Measurements from ENCODE around the gene RAPGEF2. TPM values are rescaled to one million over a fixed set of nuclear protein-coding genes. Genes with fewer than 3 reads are reported as not detected.

The RAPGEF2 gene
- total and polyA plus RNA-seq, 9 of the 15 experiments (the other 6 are each of a cell fraction or from before 2014, with no cell fraction given): 3.1 to 32.6 (median 23.1) TPM

DNA sequence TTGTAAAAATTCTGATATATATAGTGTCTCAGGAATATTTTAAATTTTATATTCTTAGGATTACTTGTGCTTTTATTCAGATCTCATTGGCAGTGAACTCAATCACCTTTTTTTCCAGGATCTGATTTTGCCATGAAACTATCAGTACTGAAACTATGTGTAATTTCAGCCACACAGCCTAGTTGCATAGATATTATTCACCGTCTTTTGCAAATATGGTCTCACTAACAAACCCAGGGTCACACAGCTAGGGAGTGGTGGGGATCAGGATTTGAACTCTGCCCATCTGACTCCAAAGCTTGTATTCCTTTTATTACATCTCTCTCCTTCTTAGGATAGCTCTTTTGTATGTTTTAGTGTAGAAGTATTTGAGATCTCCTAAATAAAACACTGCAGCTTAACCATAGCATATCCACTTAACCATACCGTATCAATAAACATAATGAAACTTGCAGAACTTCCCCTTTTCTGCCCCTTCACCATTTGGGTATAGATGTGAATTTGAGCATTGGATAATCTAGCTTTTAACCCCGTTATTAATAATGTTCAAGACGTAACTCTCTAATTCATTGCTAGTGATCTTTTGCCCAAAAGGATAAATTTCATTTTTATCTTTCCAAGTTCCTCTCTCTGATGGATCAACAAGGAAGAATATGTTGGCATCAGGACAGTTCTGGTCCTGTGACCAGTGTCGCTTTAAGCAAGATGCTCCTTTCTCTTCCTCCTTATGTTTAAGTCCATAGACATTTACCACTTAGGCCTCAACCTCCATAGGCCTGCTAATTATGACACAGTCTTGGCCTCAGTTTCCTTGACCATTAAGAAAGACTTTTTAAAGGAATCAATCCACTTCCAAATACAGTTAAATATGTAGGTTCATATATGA is 74.6 kb downstream of the RAPGEF2 start (continued):
- no peak for TF ChIP-seq MEIS2 (IDR thresholded peaks at IDR 0.05; ENCODE audit: partially characterized antibody)
- TF ChIP-seq, protein P1, sequence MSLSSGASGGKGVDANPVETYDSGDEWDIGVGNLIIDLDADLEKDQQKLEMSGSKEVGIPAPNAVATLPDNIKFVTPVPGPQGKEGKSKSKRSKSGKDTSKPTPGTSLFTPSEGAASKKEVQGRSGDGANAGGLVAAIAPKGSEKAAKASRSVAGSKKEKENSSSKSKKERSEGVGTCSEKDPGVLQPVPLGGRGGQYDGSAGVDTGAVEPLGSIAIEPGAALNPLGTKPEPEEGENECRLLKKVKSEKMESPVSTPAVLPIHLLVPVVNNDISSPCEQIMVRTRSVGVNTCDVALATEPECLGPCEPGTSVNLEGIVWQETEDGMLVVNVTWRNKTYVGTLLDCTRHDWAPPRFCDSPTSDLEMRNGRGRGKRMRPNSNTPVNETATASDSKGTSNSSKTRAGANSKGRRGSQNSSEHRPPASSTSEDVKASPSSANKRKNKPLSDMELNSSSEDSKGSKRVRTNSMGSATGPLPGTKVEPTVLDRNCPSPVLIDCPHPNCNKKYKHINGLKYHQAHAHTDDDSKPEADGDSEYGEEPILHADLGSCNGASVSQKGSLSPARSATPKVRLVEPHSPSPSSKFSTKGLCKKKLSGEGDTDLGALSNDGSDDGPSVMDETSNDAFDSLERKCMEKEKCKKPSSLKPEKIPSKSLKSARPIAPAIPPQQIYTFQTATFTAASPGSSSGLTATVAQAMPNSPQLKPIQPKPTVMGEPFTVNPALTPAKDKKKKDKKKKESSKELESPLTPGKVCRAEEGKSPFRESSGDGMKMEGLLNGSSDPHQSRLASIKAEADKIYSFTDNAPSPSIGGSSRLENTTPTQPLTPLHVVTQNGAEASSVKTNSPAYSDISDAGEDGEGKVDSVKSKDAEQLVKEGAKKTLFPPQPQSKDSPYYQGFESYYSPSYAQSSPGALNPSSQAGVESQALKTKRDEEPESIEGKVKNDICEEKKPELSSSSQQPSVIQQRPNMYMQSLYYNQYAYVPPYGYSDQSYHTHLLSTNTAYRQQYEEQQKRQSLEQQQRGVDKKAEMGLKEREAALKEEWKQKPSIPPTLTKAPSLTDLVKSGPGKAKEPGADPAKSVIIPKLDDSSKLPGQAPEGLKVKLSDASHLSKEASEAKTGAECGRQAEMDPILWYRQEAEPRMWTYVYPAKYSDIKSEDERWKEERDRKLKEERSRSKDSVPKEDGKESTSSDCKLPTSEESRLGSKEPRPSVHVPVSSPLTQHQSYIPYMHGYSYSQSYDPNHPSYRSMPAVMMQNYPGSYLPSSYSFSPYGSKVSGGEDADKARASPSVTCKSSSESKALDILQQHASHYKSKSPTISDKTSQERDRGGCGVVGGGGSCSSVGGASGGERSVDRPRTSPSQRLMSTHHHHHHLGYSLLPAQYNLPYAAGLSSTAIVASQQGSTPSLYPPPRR (CRISPR knock-in tag; IDR thresholded peaks at IDR 0.05; ENCODE audit: borderline replicate concordance): no peak
- TF ChIP-seq ETV1 (tag; conservative IDR thresholded peaks at IDR 0.05; ENCODE audit: low read depth): no peak
- TF ChIP-seq, protein P2, sequence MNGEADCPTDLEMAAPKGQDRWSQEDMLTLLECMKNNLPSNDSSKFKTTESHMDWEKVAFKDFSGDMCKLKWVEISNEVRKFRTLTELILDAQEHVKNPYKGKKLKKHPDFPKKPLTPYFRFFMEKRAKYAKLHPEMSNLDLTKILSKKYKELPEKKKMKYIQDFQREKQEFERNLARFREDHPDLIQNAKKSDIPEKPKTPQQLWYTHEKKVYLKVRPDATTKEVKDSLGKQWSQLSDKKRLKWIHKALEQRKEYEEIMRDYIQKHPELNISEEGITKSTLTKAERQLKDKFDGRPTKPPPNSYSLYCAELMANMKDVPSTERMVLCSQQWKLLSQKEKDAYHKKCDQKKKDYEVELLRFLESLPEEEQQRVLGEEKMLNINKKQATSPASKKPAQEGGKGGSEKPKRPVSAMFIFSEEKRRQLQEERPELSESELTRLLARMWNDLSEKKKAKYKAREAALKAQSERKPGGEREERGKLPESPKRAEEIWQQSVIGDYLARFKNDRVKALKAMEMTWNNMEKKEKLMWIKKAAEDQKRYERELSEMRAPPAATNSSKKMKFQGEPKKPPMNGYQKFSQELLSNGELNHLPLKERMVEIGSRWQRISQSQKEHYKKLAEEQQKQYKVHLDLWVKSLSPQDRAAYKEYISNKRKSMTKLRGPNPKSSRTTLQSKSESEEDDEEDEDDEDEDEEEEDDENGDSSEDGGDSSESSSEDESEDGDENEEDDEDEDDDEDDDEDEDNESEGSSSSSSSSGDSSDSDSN (IDR thresholded peaks at IDR 0.05; ENCODE audit: borderline replicate concordance in 1 of 2, low read depth in 2 of 2, low read length in 2 of 2): no peak
